ENCODE data around the gene COG5. TPM values are rescaled to one million over a fixed set of nuclear protein-coding genes. Genes with fewer than 3 reads are reported as not detected.

Gene COG5
- total RNA-seq, 1 donor from 2014 or later: 49.1 TPM

- Histone ChIP-seq H3K9me3 (no peaks in the 10 kb centered on the region), H3K4me1 (no peaks in the 10 kb centered on the region), H3K27ac (no peak overlapping the region), H3K27me3 (ENCODE audit: low read depth) (no peaks in the 10 kb centered on the region), H3K36me3 (no peaks in the 10 kb centered on the region), H3K4me3 (no peak overlapping the region)
- DNase-seq (no peak), ATAC-seq (no peak)
- intact Hi-C loops (cut with DNase I): no loop called here
- TF ChIP-seq CTCF (IDR thresholded peaks at IDR 0.05): no peak
These were observed 191.4 kb downstream of the COG5 start for GRCh38 chr7:107372298-107372697.

- H3K4me1 ChIP-seq: no peaks in the 10 kb centered on the region
- DNase-seq (no peak), ATAC-seq (no peak)
- no peak overlapping the region for H3K4me3 ChIP-seq
- no peak for TF ChIP-seq CTCF (IDR thresholded peaks at IDR 0.05)
- no peak overlapping the region for H3K27ac ChIP-seq
- no peaks in the 10 kb centered on the region for H3K9me3 ChIP-seq
- no peaks in the 10 kb centered on the region for H3K36me3 ChIP-seq
- no peaks in the 10 kb centered on the region for H3K27me3 ChIP-seq (ENCODE audit: low read depth)
- intact Hi-C loops (cut with DNase I): no loop called here
These were observed 192.9 kb downstream of the COG5 start for GRCh38 chr7:107370816-107371215.

GRCh38 chr7:107364787-107365186 is 198.9 kb downstream of the COG5 start:
- H3K27me3 ChIP-seq (ENCODE audit: low read depth): no peaks in the 10 kb centered on the region
- H3K27ac ChIP-seq: no peak overlapping the region
- no peaks in the 10 kb centered on the region for H3K9me3 ChIP-seq
- H3K36me3 ChIP-seq: peaks cover 17% of the 10 kb centered on the region
- ATAC-seq (no peak), DNase-seq (no peak)
- intact Hi-C loops (cut with DNase I): no loop called here
- H3K4me3 ChIP-seq: no peak overlapping the region
- H3K4me1 ChIP-seq: no peaks in the 10 kb centered on the region
- TF ChIP-seq CTCF (IDR thresholded peaks at IDR 0.05): no peak

GRCh38 chr7:107359520-107360316 is 204.0 kb downstream of the COG5 start:
- peak in 1 of 2 donors; percentile 43 for ATAC-seq
- Histone ChIP-seq H3K4me1 (no peaks in the 10 kb centered on the region), H3K27ac (no peak overlapping the region), H3K4me3 (no peak overlapping the region), H3K9me3 (no peaks in the 10 kb centered on the region), H3K27me3 (ENCODE audit: low read depth) (no peaks in the 10 kb centered on the region), H3K36me3 (peaks cover 21% of the 10 kb centered on the region)
- DNase-seq: no peak
- no peak for TF ChIP-seq CTCF (IDR thresholded peaks at IDR 0.05)
- intact Hi-C loops (cut with DNase I): no loop called here

- intact Hi-C loops (cut with DNase I): no loop called here
- no peak for TF ChIP-seq CTCF (IDR thresholded peaks at IDR 0.05)
These were observed 208.1 kb downstream of the COG5 start for GRCh38 chr7:107355616-107356015.

More at GRCh38 chr7:107355616-107356015, 208.1 kb downstream of the COG5 start:
- peaks cover 12% of the 10 kb centered on the region for H3K36me3 ChIP-seq
- ATAC-seq (no peak), DNase-seq (no peak)
- no peaks in the 10 kb centered on the region for H3K27me3 ChIP-seq (ENCODE audit: low read depth)
- H3K4me1 ChIP-seq: no peaks in the 10 kb centered on the region
- H3K27ac ChIP-seq: no peak overlapping the region
- H3K4me3 ChIP-seq: no peak overlapping the region
- H3K9me3 ChIP-seq: no peaks in the 10 kb centered on the region
